ENCODE data around the gene ZKSCAN3. TPM values are rescaled to one million over a fixed set of nuclear protein-coding genes. Genes with fewer than 3 reads are reported as not detected.
"Not testable (repeated sequence)": the region's sequence is repeated elsewhere in the genome, so short reads cannot be mapped to it uniquely, and the experiment has no call there.

The ZKSCAN3 gene
- total RNA-seq, 1 experiment from 2014 or later, result 1.9 TPM

- CTCF ChIA-PET, result no interaction called here
- DNase-seq (no peak), ATAC-seq (no peak)
- Histone ChIP-seq H3K79me2 (ENCODE audit: low read length) (no peaks in the 10 kb centered on the region), H3K9me2 (replicated peaks; ENCODE audit: low read length) (no peaks in the 10 kb centered on the region), H3F3A (ENCODE audit: low read length, unreplicated experiment) (no peaks in the 10 kb centered on the region), H3K27ac (ENCODE audit: low read length) (no peak overlapping the region), H3K36me3 (ENCODE audit: low read depth, low read length) (no peaks in the 10 kb centered on the region), H2AFZ (ENCODE audit: low read length) (no peak overlapping the region), H3K9me3 (ENCODE audit: low read length) (no peaks in the 10 kb centered on the region), H4K20me1 (ENCODE audit: low read length) (no peaks in the 10 kb centered on the region), H3K4me3 (ENCODE audit: low read length) (no peak overlapping the region), H3K4me1 (ENCODE audit: insufficient read depth, low read length) (no peaks in the 10 kb centered on the region), H3K4me2 (ENCODE audit: low read length) (no peak overlapping the region), H3K27me3 (ENCODE audit: low read length) (no peaks in the 10 kb centered on the region), H3K9ac (ENCODE audit: low read length) (no peak overlapping the region)
- TF ChIP-seq, protein P1, sequence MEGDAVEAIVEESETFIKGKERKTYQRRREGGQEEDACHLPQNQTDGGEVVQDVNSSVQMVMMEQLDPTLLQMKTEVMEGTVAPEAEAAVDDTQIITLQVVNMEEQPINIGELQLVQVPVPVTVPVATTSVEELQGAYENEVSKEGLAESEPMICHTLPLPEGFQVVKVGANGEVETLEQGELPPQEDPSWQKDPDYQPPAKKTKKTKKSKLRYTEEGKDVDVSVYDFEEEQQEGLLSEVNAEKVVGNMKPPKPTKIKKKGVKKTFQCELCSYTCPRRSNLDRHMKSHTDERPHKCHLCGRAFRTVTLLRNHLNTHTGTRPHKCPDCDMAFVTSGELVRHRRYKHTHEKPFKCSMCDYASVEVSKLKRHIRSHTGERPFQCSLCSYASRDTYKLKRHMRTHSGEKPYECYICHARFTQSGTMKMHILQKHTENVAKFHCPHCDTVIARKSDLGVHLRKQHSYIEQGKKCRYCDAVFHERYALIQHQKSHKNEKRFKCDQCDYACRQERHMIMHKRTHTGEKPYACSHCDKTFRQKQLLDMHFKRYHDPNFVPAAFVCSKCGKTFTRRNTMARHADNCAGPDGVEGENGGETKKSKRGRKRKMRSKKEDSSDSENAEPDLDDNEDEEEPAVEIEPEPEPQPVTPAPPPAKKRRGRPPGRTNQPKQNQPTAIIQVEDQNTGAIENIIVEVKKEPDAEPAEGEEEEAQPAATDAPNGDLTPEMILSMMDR (conservative IDR thresholded peaks at IDR 0.05; ENCODE audit: low read depth, low read length), result no peak
- TF ChIP-seq EZH2 (IDR thresholded peaks at IDR 0.05; ENCODE audit: low read length, unreplicated experiment) (no peak), EZH2phosphoT487 (IDR thresholded peaks at IDR 0.05; ENCODE audit: borderline replicate concordance, low read length) (no peak)
- intact Hi-C loops (cut with micrococcal nuclease), result no loop called here
- no TSS peak for BruUV-seq (replicated peaks)
- POLR2A ChIA-PET (ENCODE audit: unreplicated experiment), result no interaction called here
Measured at GRCh38 chr6:28311139-28311823, 38.5 kb upstream of the ZKSCAN3 start.

DNA sequence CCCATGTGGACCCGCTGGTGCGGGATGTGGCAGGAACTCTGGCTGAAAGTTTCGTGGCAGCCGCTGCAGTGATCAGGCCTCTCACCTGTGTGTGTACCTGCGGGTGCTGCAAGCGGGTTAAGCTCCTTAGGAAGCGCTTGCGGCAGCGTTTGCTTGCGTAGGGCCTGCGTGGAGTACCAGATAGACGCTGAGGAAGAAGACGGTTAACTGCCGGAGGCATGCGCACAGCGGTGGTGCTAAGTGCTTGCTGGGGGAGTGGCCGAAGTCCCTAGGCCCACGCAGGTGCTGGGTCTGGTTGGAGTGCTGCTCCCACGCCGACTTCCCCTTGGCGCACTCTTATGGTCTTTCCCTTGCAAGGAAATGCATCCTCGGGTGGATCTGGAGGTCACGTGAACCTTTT lies 36.8 kb upstream of the ZKSCAN3 start:
- no peaks in the 10 kb centered on the region for H3K27me3 ChIP-seq (ENCODE audit: low read length)
- H3K9me2 ChIP-seq (replicated peaks; ENCODE audit: low read length), result no peaks in the 10 kb centered on the region
- H3K4me2 ChIP-seq (ENCODE audit: low read length), result no peak overlapping the region
- no peak for TF ChIP-seq EZH2 (IDR thresholded peaks at IDR 0.05; ENCODE audit: low read length, unreplicated experiment)
- TF ChIP-seq, protein P1 (conservative IDR thresholded peaks at IDR 0.05; ENCODE audit: low read depth, low read length), result no peak
- no peak for TF ChIP-seq EZH2phosphoT487 (IDR thresholded peaks at IDR 0.05; ENCODE audit: borderline replicate concordance, low read length)
- no peaks in the 10 kb centered on the region for H4K20me1 ChIP-seq (ENCODE audit: low read length)
- no peak overlapping the region for H3K27ac ChIP-seq (ENCODE audit: low read length)
- no TSS peak for BruUV-seq (replicated peaks)
- ATAC-seq (no peak), DNase-seq (no peak)
- H3K9ac ChIP-seq (ENCODE audit: low read length), result no peak overlapping the region
- ChIA-PET POLR2A (ENCODE audit: unreplicated experiment) (no interaction called here), CTCF (no interaction called here)
- no peaks in the 10 kb centered on the region for H3F3A ChIP-seq (ENCODE audit: low read length, unreplicated experiment)
- no peaks in the 10 kb centered on the region for H3K9me3 ChIP-seq (ENCODE audit: low read length)
- no peaks in the 10 kb centered on the region for H3K4me1 ChIP-seq (ENCODE audit: insufficient read depth, low read length)
- no peaks in the 10 kb centered on the region for H3K79me2 ChIP-seq (ENCODE audit: low read length)
- H3K36me3 ChIP-seq (ENCODE audit: low read depth, low read length), result no peaks in the 10 kb centered on the region
- H2AFZ ChIP-seq (ENCODE audit: low read length), result no peak overlapping the region
- no peak overlapping the region for H3K4me3 ChIP-seq (ENCODE audit: low read length)
- intact Hi-C loops (cut with micrococcal nuclease), result no loop called here

DNA sequence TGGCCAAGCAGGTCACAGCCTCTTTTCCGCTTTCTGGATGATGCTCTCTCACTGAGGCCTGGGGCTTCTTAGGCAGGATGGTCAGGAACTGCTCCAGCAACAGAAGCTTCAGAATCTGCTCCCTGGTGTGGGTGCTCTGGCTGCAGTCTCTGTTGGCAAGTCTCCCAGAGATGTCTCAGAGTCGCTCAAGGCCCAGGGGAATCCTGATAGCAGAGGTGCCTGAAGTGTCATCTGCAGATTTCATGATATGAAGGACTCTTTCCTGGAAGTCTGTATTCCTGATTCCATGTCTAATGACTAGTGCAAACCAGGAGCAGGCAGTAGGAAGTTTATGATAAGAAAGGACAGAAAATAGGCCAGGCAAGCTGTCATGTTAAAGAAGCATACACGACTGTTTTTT lies 34.1 kb upstream of the ZKSCAN3 start:
- ChIA-PET CTCF (no interaction called here), POLR2A (ENCODE audit: unreplicated experiment) (no interaction called here)
- TF ChIP-seq EZH2 (IDR thresholded peaks at IDR 0.05; ENCODE audit: low read length, unreplicated experiment), result no peak
- TF ChIP-seq, protein P1 (conservative IDR thresholded peaks at IDR 0.05; ENCODE audit: low read depth, low read length), result no peak
- no peak for TF ChIP-seq EZH2phosphoT487 (IDR thresholded peaks at IDR 0.05; ENCODE audit: borderline replicate concordance, low read length)
- Histone ChIP-seq H3K4me3 (ENCODE audit: low read length) (no peak overlapping the region), H3K27me3 (ENCODE audit: low read length) (no peaks in the 10 kb centered on the region), H3K9me3 (ENCODE audit: low read length) (no peaks in the 10 kb centered on the region), H3K79me2 (ENCODE audit: low read length) (no peaks in the 10 kb centered on the region), H3K4me2 (ENCODE audit: low read length) (no peak overlapping the region), H3K9me2 (replicated peaks; ENCODE audit: low read length) (no peaks in the 10 kb centered on the region), H2AFZ (ENCODE audit: low read length) (no peak overlapping the region), H3K9ac (ENCODE audit: low read length) (no peak overlapping the region), H3K27ac (ENCODE audit: low read length) (no peak overlapping the region), H3K36me3 (ENCODE audit: low read depth, low read length) (no peaks in the 10 kb centered on the region), H3F3A (ENCODE audit: low read length, unreplicated experiment) (no peaks in the 10 kb centered on the region), H3K4me1 (ENCODE audit: insufficient read depth, low read length) (no peaks in the 10 kb centered on the region), H4K20me1 (ENCODE audit: low read length) (no peaks in the 10 kb centered on the region)
- intact Hi-C loops (cut with micrococcal nuclease), result no loop called here
- BruUV-seq (replicated peaks), result no TSS peak
- ATAC-seq (no peak), DNase-seq (peak; percentile 2)

- H4K20me1 ChIP-seq (ENCODE audit: low read length); DNase-seq; H3K27me3 ChIP-seq (ENCODE audit: low read length); H3K79me2 ChIP-seq (ENCODE audit: low read length); H3F3A ChIP-seq (ENCODE audit: low read length, unreplicated experiment); BruUV-seq (replicated peaks); H3K9me2 ChIP-seq (replicated peaks; ENCODE audit: low read length); H3K4me1 ChIP-seq (ENCODE audit: insufficient read depth, low read length); H3K27ac ChIP-seq (ENCODE audit: low read length); POLR2A ChIA-PET (ENCODE audit: unreplicated experiment); ATAC-seq; H3K9me3 ChIP-seq (ENCODE audit: low read length); H2AFZ ChIP-seq (ENCODE audit: low read length); CTCF ChIA-PET; H3K36me3 ChIP-seq (ENCODE audit: low read depth, low read length); intact Hi-C loops (cut with micrococcal nuclease); H3K4me2 ChIP-seq (ENCODE audit: low read length); H3K9ac ChIP-seq (ENCODE audit: low read length); H3K4me3 ChIP-seq (ENCODE audit: low read length): not testable (repeated sequence)
Measured at GRCh38 chr6:28317866-28318265, 31.9 kb upstream of the ZKSCAN3 start.
